HG03558 (cell line): ENCODE results near the gene ZNF75A.

Experiments
- ATAC-seq: cut with Tn5 transposase; IDR thresholded peaks from one replicate; pipeline ENCODE4 v1.9.1; 2021; ENCODE audit warnings: moderate number of reproducible peaks; ENCODE audit not compliant: unreplicated experiment; ENCODE audit errors: extremely low read depth

The ZNF75A gene

GRCh38 chr16:3283543-3284447 lies 21.5 kb upstream of the ZNF75A start:
- ATAC-seq: no peak

GRCh38 chr16:3285131-3285530 lies 20.2 kb upstream of the ZNF75A start:
- ATAC-seq: no peak

GRCh38 chr16:3289998-3290673 lies 15.2 kb upstream of the ZNF75A start:
- no peak for ATAC-seq

- ATAC-seq: no peak
Observed at GRCh38 chr16:3292604-3293003, 12.7 kb upstream of the ZNF75A start.

GRCh38 chr16:3295209-3295608 lies 10.1 kb upstream of the ZNF75A start:
- no peak for ATAC-seq

GRCh38 chr16:3295783-3296182 lies 9.5 kb upstream of the ZNF75A start:
- no peak for ATAC-seq

GRCh38 chr16:3304370-3304769 lies 927 bp upstream of the ZNF75A start:
- ATAC-seq: no peak

GRCh38 chr16:3306078-3306477 lies 781 bp downstream of the ZNF75A start:
- no peak for ATAC-seq

- no peak for ATAC-seq
Observed at GRCh38 chr16:3311496-3311895, 6.2 kb downstream of the ZNF75A start.

- no peak for ATAC-seq
Observed at GRCh38 chr16:3317315-3317999, 12.2 kb downstream of the ZNF75A start.

- no peak for ATAC-seq
Observed at GRCh38 chr16:3321816-3322215, 16.5 kb downstream of the ZNF75A start.

GRCh38 chr16:3327514-3327913 lies 22.2 kb downstream of the ZNF75A start:
- no peak for ATAC-seq

GRCh38 chr16:3328104-3328503 lies 22.8 kb downstream of the ZNF75A start:
- ATAC-seq: no peak

GRCh38 chr16:3328643-3329042 lies 23.3 kb downstream of the ZNF75A start:
- no peak for ATAC-seq

GRCh38 chr16:3346041-3346440 lies 40.7 kb downstream of the ZNF75A start:
- no peak for ATAC-seq

GRCh38 chr16:3347586-3347985 lies 42.3 kb downstream of the ZNF75A start:
- ATAC-seq: no peak

- no peak for ATAC-seq
Observed at GRCh38 chr16:3348547-3349167, 43.4 kb downstream of the ZNF75A start.

GRCh38 chr16:3349175-3349574 lies 43.9 kb downstream of the ZNF75A start:
- ATAC-seq: no peak

GRCh38 chr16:3355589-3355988 lies 50.3 kb downstream of the ZNF75A start, which contains the start of gene OR2C1:
OR2C1 (plus strand) TSS chr16:3355889; CDS start chr16:3355941, 52 bp downstream.
- no peak for ATAC-seq

- ATAC-seq: no peak
Observed at GRCh38 chr16:3356118-3356517, 50.8 kb downstream of the ZNF75A start.
